HG03520 (cell line): ENCODE results near the gene PDCD2L.
"Not testable (repeated sequence)": the region's sequence is repeated elsewhere in the genome, so short reads cannot be mapped to it uniquely, and the experiment has no call there.

Source experiments
- ATAC-seq: cut with Tn5 transposase; IDR thresholded peaks from one replicate; pipeline ENCODE4 v1.9.1; 2021; ENCODE audit warnings: mild to moderate bottlenecking, moderate library complexity; ENCODE audit not compliant: unreplicated experiment

Gene PDCD2L

DNA sequence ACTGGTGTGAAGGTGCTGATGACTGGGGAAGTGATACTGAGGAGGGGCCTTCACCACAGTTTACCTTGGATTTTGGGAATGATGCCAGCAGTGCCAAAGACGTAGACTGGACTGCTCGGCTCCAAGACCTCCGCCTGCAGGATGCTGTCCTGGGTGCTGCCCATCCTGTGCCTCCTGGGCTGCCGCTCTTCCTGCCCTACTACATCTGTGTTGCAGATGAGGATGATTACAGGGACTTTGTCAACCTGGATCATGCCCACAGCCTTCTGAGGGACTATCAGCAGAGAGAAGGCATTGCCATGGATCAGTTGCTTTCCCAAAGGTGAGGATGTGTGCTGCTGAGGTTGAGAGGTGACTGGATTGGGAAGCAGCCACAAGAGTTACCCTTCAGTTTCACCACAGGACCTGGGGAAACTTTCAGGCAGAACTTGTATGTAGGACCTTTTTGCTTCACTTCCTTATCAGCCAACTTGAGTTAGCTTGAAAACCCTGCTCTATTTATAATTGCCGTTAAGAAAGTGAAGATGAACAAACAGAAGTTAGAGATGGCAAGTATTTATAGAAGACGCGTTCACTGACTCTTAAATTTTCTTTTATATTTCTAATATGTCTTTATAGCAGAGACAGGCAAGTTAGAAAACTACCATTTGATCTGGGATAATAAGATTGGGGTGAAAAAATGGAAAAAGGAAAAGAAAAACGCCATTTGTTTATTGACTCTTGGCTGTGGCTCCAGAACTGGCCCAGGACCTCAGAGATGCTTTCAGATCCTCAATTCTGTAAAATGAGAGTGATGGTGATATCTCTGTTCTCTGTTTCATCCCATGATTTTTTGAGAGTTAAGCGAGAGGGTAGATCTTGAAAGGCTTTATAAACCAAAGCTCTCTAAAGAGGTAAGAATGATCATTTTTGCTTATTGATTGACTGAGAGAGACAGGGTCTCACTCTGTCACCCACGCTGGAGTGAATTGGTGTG is 5.3 kb downstream of the PDCD2L start:
- ATAC-seq, result no peak

DNA sequence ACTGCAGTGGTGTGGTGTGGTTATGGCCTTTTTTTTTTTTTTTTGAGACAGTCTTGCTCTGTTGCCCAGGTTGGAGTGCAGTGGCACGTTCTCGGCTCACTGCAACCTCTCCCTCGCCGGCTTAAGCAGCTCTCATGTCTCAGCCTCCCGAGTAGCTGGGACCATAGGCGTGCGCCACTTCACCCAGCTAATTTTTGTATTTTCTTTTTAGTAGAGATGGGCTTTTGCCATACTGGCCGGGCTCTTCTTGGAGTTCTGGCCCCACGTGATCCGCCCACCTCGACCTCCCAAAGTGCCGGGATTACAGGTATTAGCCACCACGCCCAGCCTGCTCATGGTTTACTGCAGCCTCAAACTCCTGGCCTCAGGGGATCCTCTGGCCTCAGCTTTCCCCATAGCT is 7.0 kb downstream of the PDCD2L start:
- ATAC-seq, result no peak

DNA sequence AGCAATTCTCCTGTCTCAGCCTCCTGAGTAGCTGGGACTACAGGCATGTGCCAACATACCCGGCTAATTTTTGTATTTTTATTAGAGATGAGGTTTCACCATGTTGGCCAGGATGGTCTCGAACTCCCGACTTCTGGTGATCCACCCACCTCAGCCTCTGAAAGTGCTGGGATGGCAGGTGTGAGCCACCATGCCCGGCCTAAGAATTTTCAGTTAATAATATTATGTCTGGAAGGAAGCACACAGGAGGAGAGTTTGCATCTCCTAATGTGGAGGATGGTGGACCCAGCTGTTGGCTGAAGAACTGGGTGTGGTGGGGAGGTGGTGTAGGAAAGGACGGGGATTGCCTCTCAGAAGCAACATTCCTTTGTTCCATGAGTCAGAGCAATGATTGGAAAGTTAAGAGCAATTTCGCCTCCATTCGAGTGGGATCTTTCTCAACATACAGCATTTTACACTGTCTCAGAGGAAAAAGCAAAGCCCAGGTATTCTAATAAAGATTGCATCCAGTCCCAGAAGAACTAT is 11.9 kb downstream of the PDCD2L start:
- no peak for ATAC-seq

DNA sequence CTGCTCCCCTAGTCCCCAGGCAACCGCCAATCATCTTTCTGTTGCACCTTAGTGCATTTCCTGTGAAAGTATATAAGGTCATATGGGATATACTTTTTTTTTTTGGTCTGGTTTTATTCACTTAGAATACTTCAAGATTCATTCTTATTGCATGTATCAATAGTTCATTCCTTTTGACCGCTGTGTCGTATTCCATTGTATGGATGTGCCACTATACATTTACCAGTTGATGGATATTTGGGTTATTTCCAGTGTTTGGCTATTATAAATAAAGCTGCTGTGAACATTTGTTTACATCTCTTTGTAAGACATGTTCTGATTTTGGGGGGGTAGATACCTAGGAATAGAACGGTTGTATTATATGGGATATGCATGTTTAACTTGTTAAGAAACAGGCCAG is 14.1 kb downstream of the PDCD2L start:
- no peak for ATAC-seq

DNA sequence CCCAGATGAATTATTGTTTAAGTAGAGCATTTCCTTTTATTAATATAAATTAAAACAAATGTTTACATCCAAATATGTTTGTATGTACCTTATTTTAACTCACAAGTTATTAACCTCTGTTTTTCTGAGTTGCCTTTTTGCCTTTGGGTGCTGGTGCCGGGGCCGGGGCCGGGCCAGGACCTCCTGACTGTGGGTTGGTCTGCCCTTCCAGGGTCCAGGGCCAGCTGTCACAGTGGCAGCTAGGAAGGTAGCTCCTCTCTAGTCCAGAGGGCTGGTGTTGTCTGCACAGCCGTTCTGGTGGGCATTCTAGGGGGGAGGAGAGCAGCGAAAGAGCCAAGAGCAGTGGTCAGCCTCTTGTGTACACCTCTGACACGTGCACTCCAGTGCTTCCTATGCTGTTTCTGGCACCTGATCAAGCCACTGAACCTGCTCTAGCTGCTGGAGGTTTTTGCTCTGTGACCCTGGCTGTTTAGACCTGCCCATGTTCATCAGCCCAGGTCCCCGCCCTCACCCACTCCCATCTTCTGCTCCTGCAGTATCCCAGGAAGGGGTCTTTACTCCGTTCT is 22.0 kb downstream of the PDCD2L start:
- no peak for ATAC-seq

DNA sequence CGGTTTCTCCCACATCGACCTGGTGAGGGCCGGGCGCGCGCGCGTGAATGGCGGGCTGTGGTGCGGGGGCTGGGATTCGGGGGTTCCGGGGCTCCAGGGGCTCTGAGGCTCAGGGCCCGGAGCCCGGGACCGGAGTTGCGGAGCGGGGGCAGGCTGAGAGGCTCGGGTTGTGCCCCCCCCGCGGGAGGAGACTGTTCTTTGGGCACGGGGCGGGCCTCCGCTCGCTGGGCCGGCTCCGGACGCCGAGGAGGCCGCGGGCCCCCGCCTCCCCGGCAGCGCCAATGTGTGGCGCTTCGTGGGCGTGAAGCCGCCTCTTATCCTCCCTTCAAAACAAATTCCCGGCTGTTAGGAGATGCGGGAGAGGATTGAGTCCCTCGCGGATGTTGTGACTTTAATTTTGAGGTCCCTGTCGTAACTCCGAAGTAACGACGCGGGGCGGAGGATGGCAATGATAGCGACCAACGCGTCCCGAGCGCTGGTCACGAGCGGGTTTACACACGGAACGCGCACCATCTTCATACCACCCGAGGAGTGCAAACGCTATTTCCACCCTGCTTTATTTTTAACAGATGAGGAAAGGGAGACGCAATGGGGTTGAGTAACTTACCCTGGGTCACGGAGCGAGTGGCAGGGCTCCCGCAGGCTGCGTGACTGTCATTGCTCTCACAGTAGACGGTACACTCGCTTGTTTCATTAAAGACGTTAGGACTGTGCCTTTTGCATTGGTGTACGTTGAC is 24.5 kb downstream of the PDCD2L start:
- no peak for ATAC-seq

DNA sequence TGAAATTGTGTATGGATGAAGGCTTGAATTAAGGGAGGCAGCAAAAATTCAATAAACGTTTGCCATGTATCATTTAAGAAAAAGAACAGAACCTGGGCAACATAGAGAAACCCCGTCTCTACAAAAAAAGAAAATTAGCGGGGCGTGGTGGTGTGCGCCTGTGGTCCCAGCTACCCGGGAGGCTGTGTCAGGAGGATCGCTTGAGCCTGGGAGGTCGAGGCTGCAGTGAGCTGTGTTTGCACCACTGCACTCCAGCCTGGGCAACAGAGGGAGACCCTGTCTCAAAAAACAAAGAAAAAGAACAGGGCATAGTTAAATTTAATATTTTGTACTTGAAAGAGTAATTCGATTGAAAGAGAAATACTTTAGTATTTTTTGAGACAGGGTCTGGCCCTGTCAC is 25.4 kb downstream of the PDCD2L start:
- no peak for ATAC-seq

DNA sequence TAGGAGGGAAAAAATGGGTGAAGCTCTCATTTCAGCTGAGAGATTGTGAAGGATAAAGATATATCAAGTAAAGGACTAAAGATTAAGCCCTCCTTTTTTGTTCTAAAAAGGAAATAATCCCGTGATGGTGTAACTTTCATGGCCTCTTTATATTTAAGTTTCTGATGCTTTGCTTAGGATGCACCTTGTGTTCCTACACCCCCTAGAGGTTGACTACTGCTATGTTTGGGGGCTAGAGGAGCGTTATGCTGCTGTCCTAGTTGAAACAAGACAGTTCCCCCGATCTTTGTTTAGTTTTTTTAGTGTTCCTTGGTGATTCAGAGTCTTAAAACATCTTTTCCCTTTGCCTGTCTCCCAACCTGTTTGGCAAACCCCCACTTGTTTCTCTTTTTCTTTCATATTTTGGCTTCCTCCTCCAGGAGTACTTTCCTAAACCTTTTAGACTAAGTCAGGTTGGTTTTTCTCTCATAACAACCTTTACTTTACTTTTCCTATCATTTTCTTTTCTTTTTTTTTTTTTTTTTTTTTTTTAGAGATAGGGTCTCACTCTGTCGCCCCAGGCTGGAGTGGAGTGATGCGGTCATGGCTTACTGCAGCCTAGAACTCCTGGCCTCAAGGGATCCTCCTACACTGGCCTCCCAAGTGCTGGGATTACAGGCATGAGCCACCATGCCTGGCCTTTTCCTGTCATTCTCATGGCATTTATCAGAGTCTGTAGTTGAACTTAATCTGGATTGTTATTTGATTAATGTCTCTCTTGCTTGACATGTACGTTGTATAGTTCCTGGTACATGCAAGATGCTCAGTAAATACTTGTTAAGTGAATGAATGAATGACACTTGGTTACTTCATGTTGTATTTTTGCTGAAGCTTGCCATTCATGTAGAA is 26.8 kb downstream of the PDCD2L start:
- peak; percentile 42 for ATAC-seq

DNA sequence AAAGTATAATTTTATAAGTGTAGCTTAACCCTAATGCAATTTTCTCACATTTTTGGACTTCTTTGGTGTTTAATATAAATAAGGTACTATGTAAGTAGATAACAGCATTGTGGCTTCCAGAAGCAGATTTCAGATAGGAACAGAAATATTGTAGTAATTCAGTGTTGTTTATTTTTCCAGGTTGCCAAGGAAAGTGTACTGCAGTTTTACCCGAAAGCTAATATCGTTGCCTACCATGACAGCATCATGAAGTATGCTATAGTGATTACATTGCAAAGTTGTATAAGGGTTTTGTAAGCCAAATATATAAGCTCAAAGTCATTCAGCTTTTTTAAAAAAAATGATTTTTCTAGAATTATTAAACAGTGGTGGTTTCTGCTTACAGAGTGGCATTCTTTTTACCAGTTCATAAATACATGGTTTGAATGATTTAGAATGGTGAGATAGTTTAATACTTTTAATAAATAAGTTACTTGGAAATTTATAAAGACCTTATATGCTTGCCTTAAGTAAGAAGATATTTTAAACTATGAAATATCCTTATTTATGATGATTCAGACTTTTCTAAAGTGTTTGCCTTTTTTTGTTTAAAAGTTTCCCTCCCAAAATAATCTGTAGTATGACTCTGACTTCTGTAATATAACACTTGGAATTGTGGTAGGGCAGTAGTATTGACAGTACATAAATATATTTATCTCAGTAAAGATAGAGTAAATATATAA is 27.6 kb downstream of the PDCD2L start:
- no peak for ATAC-seq

GRCh38 chr19:34432797-34433196 is 28.6 kb downstream of the PDCD2L start:
- ATAC-seq, result no peak

- ATAC-seq, result no peak
Observed at GRCh38 chr19:34436716-34437115, 32.5 kb downstream of the PDCD2L start.

DNA sequence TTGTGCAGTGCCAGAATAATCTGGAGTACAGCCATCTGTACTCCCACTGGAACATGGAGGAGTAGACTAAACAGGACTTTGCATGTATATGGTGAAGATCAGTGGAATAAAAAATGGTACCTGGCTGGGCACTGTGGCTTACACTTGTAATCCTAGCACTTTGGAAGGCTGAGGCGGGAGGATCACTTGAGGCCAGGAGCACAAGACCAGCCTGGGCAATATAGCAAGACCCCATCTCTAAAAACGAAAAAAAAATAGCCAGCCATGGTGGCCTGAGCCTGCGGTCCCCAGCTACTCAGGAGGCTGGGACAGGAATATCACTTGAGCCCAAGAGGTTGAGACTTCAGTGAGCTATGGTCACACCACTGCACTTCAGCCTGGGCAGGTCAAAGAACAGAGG is 44.0 kb downstream of the PDCD2L start:
- no peak for ATAC-seq

GRCh38 chr19:34452723-34453122 is 48.5 kb downstream of the PDCD2L start:
- no peak for ATAC-seq

DNA sequence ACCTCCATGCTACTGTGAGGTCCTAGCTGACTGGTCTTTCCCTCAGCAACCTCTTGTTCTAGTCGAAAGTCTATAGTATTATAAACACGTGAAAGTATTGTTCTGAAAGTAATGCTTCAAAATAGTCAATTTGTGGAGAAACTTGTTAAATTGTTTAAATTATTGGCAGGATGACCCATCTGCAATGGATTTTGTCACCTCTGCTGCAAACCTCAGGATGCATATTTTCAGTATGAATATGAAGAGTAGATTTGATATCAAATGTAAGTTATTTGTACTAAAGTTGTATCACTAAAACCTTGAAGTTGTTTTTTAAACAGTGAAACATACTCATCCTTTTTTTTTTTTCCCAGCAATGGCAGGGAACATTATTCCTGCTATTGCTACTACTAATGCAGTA is 49.9 kb downstream of the PDCD2L start:
- no peak for ATAC-seq

- ATAC-seq, result no peak
Observed at GRCh38 chr19:34454685-34455084, 50.5 kb downstream of the PDCD2L start.

DNA sequence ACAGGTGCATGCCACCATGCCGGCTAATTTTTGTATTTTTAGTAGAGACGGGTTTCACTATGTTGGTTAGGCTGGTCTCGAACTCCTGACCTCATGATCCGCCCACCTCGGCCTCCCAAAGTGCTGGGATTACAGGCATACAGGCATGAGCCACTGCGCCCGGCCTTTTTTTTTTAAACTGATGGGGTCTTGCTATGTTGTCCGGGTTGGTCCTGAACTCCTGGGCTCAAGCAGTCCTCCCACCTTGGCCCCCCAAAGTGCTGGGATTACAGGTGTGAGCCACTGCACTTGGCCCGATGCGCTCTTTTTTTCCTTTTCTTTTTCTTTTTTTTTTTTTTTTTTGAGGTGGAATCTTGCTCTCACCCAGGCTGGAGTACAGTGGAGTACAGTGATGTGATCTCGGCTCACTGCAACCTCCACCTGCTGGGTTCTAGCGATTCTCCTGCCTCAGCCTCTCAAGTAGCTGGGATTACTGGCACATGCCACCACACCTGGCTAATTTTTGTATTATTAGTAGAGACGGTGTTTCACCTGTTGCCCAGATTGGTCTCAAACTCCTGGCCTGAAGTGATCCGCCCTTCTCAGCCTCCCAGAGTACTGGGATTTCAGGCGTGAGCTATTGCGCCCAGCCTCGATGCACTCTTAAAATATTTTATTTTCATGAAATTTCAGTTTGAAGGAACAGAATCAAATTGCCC is 51.7 kb downstream of the PDCD2L start:
- not testable (repeated sequence) for ATAC-seq

- no peak for ATAC-seq
Observed at GRCh38 chr19:34457446-34457845, 53.2 kb downstream of the PDCD2L start.

GRCh38 chr19:34458677-34459076 is 54.5 kb downstream of the PDCD2L start:
- no peak for ATAC-seq

- no peak for ATAC-seq
Observed at GRCh38 chr19:34459614-34460013, 55.4 kb downstream of the PDCD2L start.
